HEK293 (cell line): Measurements from ENCODE around the gene CFAP99.

Source experiments
- CTCF ChIA-PET: fragments of 350-600 bp; formaldehyde crosslinking; extraction: SDS; loops from one replicate; lab custom pipeline; 2021; ENCODE audit warnings: antibody characterized with exemption; lab: Yijun Ruan, JAX
- POLR2A ChIA-PET: fragments of 300-600 bp; formaldehyde crosslinking; extraction: SDS; loops from one replicate; lab custom pipeline; 2020; ENCODE audit warnings: antibody characterized with exemption, inconsistent platforms; lab: Yijun Ruan, JAX
- H3K27ac ChIP-seq: fragments of 200-500 bp; sonication (Bioruptor generic); 2 replicates; pipeline ENCODE4 v1.5.1; 2014; ENCODE audit warnings: low read depth, low read length, control low read depth, inconsistent platforms; ENCODE audit errors: extremely low read depth
- H3K36me3 ChIP-seq, 2 experiments: fragments of 200-500 bp in 1 of 2; sonication (Bioruptor generic) in 1 of 2; 1 replicate in 1 of 2; 2 replicates in 1 of 2; pipeline ENCODE4 v1.5.1; 2014 to 2017; ENCODE audit warnings: inconsistent platforms in 2 of 2, low read length in 2 of 2; ENCODE audit not compliant: control insufficient read depth in 2 of 2, insufficient read depth in 1 of 2
- H3K4me1 ChIP-seq: fragments of 200-500 bp; sonication (Bioruptor generic); 2 replicates; pipeline ENCODE4 v1.5.1; 2014; ENCODE audit warnings: mild to moderate bottlenecking, low read length, inconsistent platforms; ENCODE audit not compliant: control insufficient read depth, insufficient read depth
- H3K4me3 ChIP-seq: 2 replicates; pipeline ENCODE4 v1.5.1; 2011; ENCODE audit warnings: low read depth, mild to moderate bottlenecking, control low read depth, low read length, moderate library complexity
- H3K9me3 ChIP-seq: fragments of 200-500 bp; sonication (Bioruptor generic); 2 replicates; pipeline ENCODE4 v1.5.1; 2014; ENCODE audit warnings: low read depth, low read length, inconsistent platforms; ENCODE audit not compliant: control insufficient read depth, insufficient read depth
- MEIS1 ChIP-seq: sonication (generic); formaldehyde crosslinking; IDR thresholded peaks from 2 replicates; pipeline ENCODE4 v1.8.1; 2022; ENCODE audit warnings: missing genetic modification reagents, mild to moderate bottlenecking, borderline replicate concordance
- PRDM1 ChIP-seq: fragments of 450-650 bp; formaldehyde crosslinking; IDR thresholded peaks from 2 replicates; pipeline ENCODE4; 2016; ENCODE audit warnings: missing biosample characterization, missing genetic modification characterization
- PRDM6 ChIP-seq: fragments of 450-650 bp; formaldehyde crosslinking; IDR thresholded peaks from 2 replicates; pipeline ENCODE4 v1.5.1; 2017; ENCODE audit warnings: missing biosample characterization, missing genetic modification characterization
- ZBTB1 ChIP-seq: fragments of 450-650 bp; formaldehyde crosslinking; IDR thresholded peaks from 2 replicates; pipeline ENCODE4 v1.5.1; 2016; ENCODE audit warnings: missing biosample characterization, missing genetic modification characterization
- ZFP37 ChIP-seq: fragments of 450-650 bp; formaldehyde crosslinking; IDR thresholded peaks from 2 replicates; pipeline ENCODE4 v1.5.1; 2016; ENCODE audit warnings: missing biosample characterization, missing genetic modification characterization
- ZFP69B ChIP-seq: fragments of 450-650 bp; formaldehyde crosslinking; IDR thresholded peaks from 2 replicates; pipeline ENCODE4 v1.5.1; 2016; ENCODE audit warnings: missing biosample characterization, missing genetic modification characterization
- ZNF112 ChIP-seq: fragments of 450-650 bp; formaldehyde crosslinking; IDR thresholded peaks from 2 replicates; pipeline ENCODE4 v1.5.0; 2017; ENCODE audit warnings: missing biosample characterization, missing genetic modification characterization
- ZNF114 ChIP-seq: fragments of 450-650 bp; formaldehyde crosslinking; IDR thresholded peaks from 2 replicates; pipeline ENCODE4 v1.5.0; 2017; ENCODE audit warnings: missing biosample characterization, missing genetic modification characterization
- ZNF169 ChIP-seq: fragments of 450-650 bp; formaldehyde crosslinking; IDR thresholded peaks from 2 replicates; pipeline ENCODE4 v1.5.1; 2016; ENCODE audit warnings: missing biosample characterization, missing genetic modification characterization
- ZNF214 ChIP-seq: fragments of 450-650 bp; formaldehyde crosslinking; IDR thresholded peaks from 2 replicates; pipeline ENCODE4 v1.5.1; 2017; ENCODE audit warnings: missing biosample characterization, mild to moderate bottlenecking, missing genetic modification characterization, borderline replicate concordance
- ZNF280C ChIP-seq: fragments of 450-650 bp; formaldehyde crosslinking; IDR thresholded peaks from 2 replicates; pipeline ENCODE4 v1.5.1; 2016; ENCODE audit warnings: missing biosample characterization, missing genetic modification characterization
- ZNF37A ChIP-seq: fragments of 450-650 bp; IDR thresholded peaks from 2 replicates; pipeline ENCODE4 v1.5.1; 2018; ENCODE audit warnings: missing biosample characterization, missing genetic modification characterization
- ZNF391 ChIP-seq: fragments of 450-650 bp; formaldehyde crosslinking; IDR thresholded peaks from 2 replicates; pipeline ENCODE4 v1.5.1; 2016; ENCODE audit warnings: low read depth, missing biosample characterization, missing genetic modification characterization, borderline replicate concordance
- ZNF394 ChIP-seq: fragments of 450-650 bp; formaldehyde crosslinking; IDR thresholded peaks from 2 replicates; pipeline ENCODE4 v1.5.1; 2016; ENCODE audit warnings: missing biosample characterization, missing genetic modification characterization, mild to moderate bottlenecking, moderate library complexity, borderline replicate concordance
- ZNF398 ChIP-seq: fragments of 450-650 bp; formaldehyde crosslinking; IDR thresholded peaks from 2 replicates; pipeline ENCODE4 v1.5.1; 2017; ENCODE audit warnings: missing biosample characterization, missing genetic modification characterization
- ZNF473 ChIP-seq: fragments of 450-650 bp; formaldehyde crosslinking; IDR thresholded peaks from 2 replicates; pipeline ENCODE4 v1.5.1; 2017; ENCODE audit warnings: missing biosample characterization, missing genetic modification characterization
- ZNF549 ChIP-seq: fragments of 450-650 bp; IDR thresholded peaks from 2 replicates; pipeline ENCODE4 v1.5.1; 2018; ENCODE audit warnings: missing biosample characterization, missing genetic modification characterization, mild to moderate bottlenecking, inconsistent platforms, moderate library complexity
- ZNF626 ChIP-seq: fragments of 450-650 bp; sonication (Bioruptor Pico); formaldehyde crosslinking; IDR thresholded peaks from 2 replicates; pipeline ENCODE4 v1.5.1; 2018; ENCODE audit warnings: missing biosample characterization, missing genetic modification characterization, inconsistent platforms
- ZNF658 ChIP-seq: fragments of 450-650 bp; formaldehyde crosslinking; IDR thresholded peaks from 2 replicates; pipeline ENCODE4; 2016; ENCODE audit warnings: missing biosample characterization, missing genetic modification characterization
- ZNF776 ChIP-seq: fragments of 450-650 bp; formaldehyde crosslinking; IDR thresholded peaks from 2 replicates; pipeline ENCODE4 v1.5.0; 2017; ENCODE audit warnings: missing biosample characterization, missing genetic modification characterization, borderline replicate concordance
- ZSCAN4 ChIP-seq: fragments of 450-650 bp; formaldehyde crosslinking; IDR thresholded peaks from 2 replicates; pipeline ENCODE4 v1.5.1; 2017; ENCODE audit warnings: missing biosample characterization, missing genetic modification characterization

CFAP99 gene

GRCh38 chr4:2485956-2486355, 67.2 kb downstream of the CFAP99 start (continued):
- no peak for TF ChIP-seq ZNF280C (tag by site-specific recombination)
- no peak for TF ChIP-seq ZNF658 (tag by site-specific recombination)

GRCh38 chr4:2486981-2487380, 68.2 kb downstream of the CFAP99 start:
- CTCF ChIA-PET = no interaction called here
- Histone ChIP-seq H3K4me1 (peaks cover 6% of the 10 kb centered on the region), H3K27ac (no peak overlapping the region), H3K36me3 (peaks cover 8 to 45% of the 10 kb centered on the region in 2 experiments; a peak in 2 of 3 replicates), H3K9me3 (no peaks in the 10 kb centered on the region), H3K4me3 (no peak overlapping the region)
- POLR2A ChIA-PET = no interaction called here
- TF ChIP-seq ZNF394 = 0 out of 2 replicates have a peak, but pooled peaks have one; percentile 18
- TF ChIP-seq ZNF391 (tag by site-specific recombination) = no peak

- TF ChIP-seq PRDM1 (tag by site-specific recombination) (no peak), ZSCAN4 (no peak), ZNF549 (tag by site-specific recombination) (no peak)
- TF ChIP-seq, all 188 proteins: peak for 0
- Histone ChIP-seq H3K9me3 (no peaks in the 10 kb centered on the region), H3K4me1 (peaks cover 1% of the 10 kb centered on the region), H3K27ac (no peak overlapping the region), H3K36me3 (peaks cover 8 to 51% of the 10 kb centered on the region in 2 experiments; a peak in 2 of 3 replicates), H3K4me3 (no peak overlapping the region)
- ChIA-PET CTCF (no interaction called here), POLR2A (no interaction called here)
Measured at GRCh38 chr4:2487632-2488031, 68.9 kb downstream of the CFAP99 start.

- TF ChIP-seq ZSCAN4 (no peak), ZFP69B (tag by site-specific recombination) (no peak), ZNF114 (tag by site-specific recombination) (no peak), ZNF398 (tag by site-specific recombination) (no peak), ZNF112 (tag by site-specific recombination) (no peak), ZFP37 (tag by site-specific recombination) (no peak), ZNF776 (tag by site-specific recombination) (no peak), ZNF473 (tag by site-specific recombination) (no peak), ZNF37A (tag by site-specific recombination) (no peak), ZNF214 (tag by site-specific recombination) (no peak), MEIS1 (no peak), PRDM6 (no peak), ZBTB1 (tag by site-specific recombination) (no peak), ZNF169 (tag by site-specific recombination) (no peak), ZNF626 (tag by site-specific recombination) (no peak)
- Histone ChIP-seq H3K4me3 (no peak overlapping the region), H3K4me1 (no peaks in the 10 kb centered on the region; the same call in 1 of the 2 replicates), H3K9me3 (no peaks in the 10 kb centered on the region), H3K27ac (no peak overlapping the region), H3K36me3 (peaks cover 12 to 59% of the 10 kb centered on the region in 2 experiments; a peak in 2 of 3 replicates)
- ChIA-PET POLR2A (no interaction called here), CTCF (interaction anchor here (0.7 to 1.5 kb wide), 2 partner anchors 44 to 47 kb away, joined by 3 to 4 read pairs; no protein-coding TSS in a partner anchor)
Measured at GRCh38 chr4:2489081-2489805, 70.5 kb downstream of the CFAP99 start.
